ENCODE measurements around the gene CITED1.

CITED1 gene

GRCh38 chrX:72340041-72340440, 34.3 kb upstream of the CITED1 start:
- TF ChIP-seq TAF1 (IDR thresholded peaks at IDR 0.05; ENCODE audit: borderline replicate concordance, insufficient read depth, low read length) = no peak
- TF ChIP-seq SIN3A (IDR thresholded peaks at IDR 0.05; ENCODE audit: borderline replicate concordance, insufficient read depth, low read length) = no peak
- TF ChIP-seq POLR2AphosphoS5 (IDR thresholded peaks at IDR 0.05; ENCODE audit: low read depth, low read length) = no peak
- no peak for TF ChIP-seq REST (IDR thresholded peaks at IDR 0.05; ENCODE audit: insufficient read depth in 1 of 2, low read depth in 2 of 2, low read length in 2 of 2)
- no peak for TF ChIP-seq FOXP2 (optimal IDR thresholded peaks at IDR 0.05; ENCODE audit: borderline replicate concordance, extremely low read depth, extremely low read length, insufficient read depth)

GRCh38 chrX:72330131-72330530, 24.4 kb upstream of the CITED1 start:
- no peak for TF ChIP-seq TAF1 (IDR thresholded peaks at IDR 0.05; ENCODE audit: borderline replicate concordance, insufficient read depth, low read length)
- no peak for TF ChIP-seq SIN3A (IDR thresholded peaks at IDR 0.05; ENCODE audit: borderline replicate concordance, insufficient read depth, low read length)
- no peak for TF ChIP-seq POLR2AphosphoS5 (IDR thresholded peaks at IDR 0.05; ENCODE audit: low read depth, low read length)
- no peak for TF ChIP-seq REST (IDR thresholded peaks at IDR 0.05; ENCODE audit: insufficient read depth in 1 of 2, low read depth in 2 of 2, low read length in 2 of 2)
- TF ChIP-seq FOXP2 (optimal IDR thresholded peaks at IDR 0.05; ENCODE audit: borderline replicate concordance, extremely low read depth, extremely low read length, insufficient read depth) = no peak

GRCh38 chrX:72326605-72327300, 21.0 kb upstream of the CITED1 start:
- no peak for TF ChIP-seq TAF1 (IDR thresholded peaks at IDR 0.05; ENCODE audit: borderline replicate concordance, insufficient read depth, low read length)
- TF ChIP-seq FOXP2 (optimal IDR thresholded peaks at IDR 0.05; ENCODE audit: borderline replicate concordance, extremely low read depth, extremely low read length, insufficient read depth) = no peak
- TF ChIP-seq SIN3A (IDR thresholded peaks at IDR 0.05; ENCODE audit: borderline replicate concordance, insufficient read depth, low read length) = no peak
- no peak for TF ChIP-seq POLR2AphosphoS5 (IDR thresholded peaks at IDR 0.05; ENCODE audit: low read depth, low read length)
- no peak for TF ChIP-seq REST (IDR thresholded peaks at IDR 0.05; ENCODE audit: insufficient read depth in 1 of 2, low read depth in 2 of 2, low read length in 2 of 2)

GRCh38 chrX:72317139-72317538, 11.4 kb upstream of the CITED1 start:
- TF ChIP-seq TAF1 (IDR thresholded peaks at IDR 0.05; ENCODE audit: borderline replicate concordance, insufficient read depth, low read length) = no peak
- no peak for TF ChIP-seq SIN3A (IDR thresholded peaks at IDR 0.05; ENCODE audit: borderline replicate concordance, insufficient read depth, low read length)
- no peak for TF ChIP-seq REST (IDR thresholded peaks at IDR 0.05; ENCODE audit: insufficient read depth in 1 of 2, low read depth in 2 of 2, low read length in 2 of 2)
- no peak for TF ChIP-seq POLR2AphosphoS5 (IDR thresholded peaks at IDR 0.05; ENCODE audit: low read depth, low read length)
- TF ChIP-seq FOXP2 (optimal IDR thresholded peaks at IDR 0.05; ENCODE audit: borderline replicate concordance, extremely low read depth, extremely low read length, insufficient read depth) = no peak

Data from PFSK-1 (cell line).